ENCODE data around the gene NIN.
A peak's percentile ranks its signal among the peaks of the same experiment; 100 is the strongest.

The NIN gene

GRCh38 chr14:50759800-50760543, 71.0 kb downstream of the NIN start:
- DNase-seq = no peak

- DNase-seq = no peak
Observed at GRCh38 chr14:50758945-50759344, 72.0 kb downstream of the NIN start.

- DNase-seq = peak; percentile 43
Observed at GRCh38 chr14:50758305-50758704, 72.7 kb downstream of the NIN start.

- DNase-seq = no peak
Observed at GRCh38 chr14:50757702-50758101, 73.3 kb downstream of the NIN start.

GRCh38 chr14:50756300-50756699, 74.7 kb downstream of the NIN start:
- DNase-seq = no peak

GRCh38 chr14:50750323-50750722, 80.6 kb downstream of the NIN start:
- DNase-seq = no peak

GRCh38 chr14:50745401-50746058, 85.4 kb downstream of the NIN start:
- DNase-seq = no peak

- no peak for DNase-seq
Observed at GRCh38 chr14:50744231-50744630, 86.7 kb downstream of the NIN start.

GRCh38 chr14:50741567-50741966, 89.4 kb downstream of the NIN start:
- DNase-seq = peak; percentile 30

- no peak for DNase-seq
Observed at GRCh38 chr14:50740856-50741255, 90.1 kb downstream of the NIN start.

- no peak for DNase-seq
Observed at GRCh38 chr14:50739186-50739585, 91.8 kb downstream of the NIN start.

GRCh38 chr14:50736932-50737419, 94.0 kb downstream of the NIN start:
- no peak for DNase-seq

GRCh38 chr14:50734950-50735695, 95.8 kb downstream of the NIN start:
- no peak for DNase-seq

- peak; percentile 37 for DNase-seq
Observed at GRCh38 chr14:50733494-50733893, 97.5 kb downstream of the NIN start.

GRCh38 chr14:50728836-50729235, 102.1 kb downstream of the NIN start:
- DNase-seq = no peak

GRCh38 chr14:50726372-50727107, 104.4 kb downstream of the NIN start:
- no peak for DNase-seq

- DNase-seq = no peak
Observed at GRCh38 chr14:50725761-50726160, 105.2 kb downstream of the NIN start.

GRCh38 chr14:50719911-50720759, 110.8 kb downstream of the NIN start:
- DNase-seq = no peak

GRCh38 chr14:50718949-50719348, 112.0 kb downstream of the NIN start:
- no peak for DNase-seq

GRCh38 chr14:50717811-50718210, 113.2 kb downstream of the NIN start:
- DNase-seq = no peak

- DNase-seq = no peak
Observed at GRCh38 chr14:50714450-50715073, 116.4 kb downstream of the NIN start.

GRCh38 chr14:50711043-50711442, 119.9 kb downstream of the NIN start:
- DNase-seq = no peak

Measured in NCI-H2029 (cell line).